GM12878 (cell line): Measurements from ENCODE around the gene INSYN2B.

Experiments
- BCL3 ChIP-seq: IDR thresholded peaks from 2 replicates; pipeline ENCODE4 v1.6.1; 2011; ENCODE audit warnings: borderline replicate concordance, low read depth, mild to moderate bottlenecking, moderate library complexity, low read length; ENCODE audit not compliant: insufficient read depth, poor library complexity, severe bottlenecking
- CHD2 ChIP-seq: IDR thresholded peaks from 2 replicates; pipeline ENCODE4 v1.6.1; 2011; ENCODE audit warnings: low read depth, low read length, improper control_type of control experiment, borderline replicate concordance
- CTCF ChIP-seq, 3 experiments: IDR thresholded peaks in 2 of 3; conservative IDR thresholded peaks in 1 of 3; 2 replicates each; pipeline ENCODE4 v1.5.1; 2011; ENCODE audit warnings: low read depth in 3 of 3, low read length in 3 of 3, mild to moderate bottlenecking in 3 of 3, control low read depth in 2 of 3, moderate library complexity in 2 of 3, inconsistent platforms in 1 of 3, mixed read lengths in 1 of 3; ENCODE audit not compliant: control insufficient read depth in 2 of 3, insufficient read depth in 1 of 3; ENCODE audit errors: extremely low read depth in 1 of 3
- EP300 ChIP-seq, 2 experiments: fragments of 150-350 bp in 1 of 2; IDR thresholded peaks; 2 replicates each; pipeline ENCODE4 v1.6.1; 2011 to 2012; ENCODE audit warnings: low read depth in 2 of 2, low read length in 2 of 2, borderline replicate concordance in 1 of 2, improper control_type of control experiment in 1 of 2, inconsistent platforms in 1 of 2; ENCODE audit not compliant: control insufficient read depth in 1 of 2
- FOS ChIP-seq: IDR thresholded peaks from 3 replicates; pipeline ENCODE4 v1.6.1; 2011; ENCODE audit warnings: borderline replicate concordance; ENCODE audit not compliant: insufficient read length; ENCODE audit errors: extremely low read depth
- GATAD2B ChIP-seq: fragments of 450-650 bp; conservative IDR thresholded peaks from 2 replicates; pipeline ENCODE4 v1.6.1; 2017; ENCODE audit warnings: low read depth, mild to moderate bottlenecking, moderate library complexity
- KDM1A ChIP-seq: fragments of 200-600 bp; sonication (generic); IDR thresholded peaks from 2 replicates; pipeline ENCODE4 v1.6.1; 2016; ENCODE audit warnings: borderline replicate concordance
- NFYB ChIP-seq: IDR thresholded peaks from 2 replicates; pipeline ENCODE4 v1.6.1; 2011; ENCODE audit warnings: low read depth, mild to moderate bottlenecking, low read length, improper control_type of control experiment, moderate library complexity; ENCODE audit not compliant: insufficient read depth
- POLR2AphosphoS2 ChIP-seq: IDR thresholded peaks from 2 replicates; pipeline ENCODE4 v1.6.1; 2011; ENCODE audit warnings: low read depth, mild to moderate bottlenecking, low read length, improper control_type of control experiment, moderate library complexity
- POU2F2 ChIP-seq: IDR thresholded peaks from 3 replicates; pipeline ENCODE4 v1.6.1; 2011; ENCODE audit warnings: low read depth, mild to moderate bottlenecking, low read length, borderline replicate concordance
- PRDM15 ChIP-seq: fragments of 450-650 bp; formaldehyde crosslinking; IDR thresholded peaks from 2 replicates; pipeline ENCODE4 v1.4.0; 2020; ENCODE audit warnings: mild to moderate bottlenecking, moderate library complexity
- RELA ChIP-seq: fragments of 450-650 bp; IDR thresholded peaks from 2 replicates; pipeline ENCODE4 v1.8.0; 2014; ENCODE audit warnings: borderline replicate concordance; ENCODE audit not compliant: partially characterized antibody
- SP1 ChIP-seq: IDR thresholded peaks from one replicate; pipeline ENCODE4 v1.6.1; 2011; ENCODE audit warnings: low read depth, low read length
- USF2 ChIP-seq: IDR thresholded peaks from 2 replicates; pipeline ENCODE4 v1.6.1; 2011; ENCODE audit warnings: low read depth, low read length, improper control_type of control experiment, borderline replicate concordance

- no peak for TF ChIP-seq BCL3
- no peak for TF ChIP-seq PRDM15 (CRISPR knock-in tag)
- TF ChIP-seq CHD2 = no peak
- TF ChIP-seq RELA = no peak
- TF ChIP-seq SP1 = no peak
- no peak for TF ChIP-seq CTCF (IDR thresholded peaks at IDR 0.05 in 2 of 3, conservative IDR thresholded peaks at IDR 0.05 in 1 of 3; ENCODE audit: control insufficient read depth in 2 of 3, extremely low read depth in 1 of 3, insufficient read depth in 1 of 3, low read depth in 3 of 3, low read length in 3 of 3)
- TF ChIP-seq EP300 (IDR thresholded peaks at IDR 0.05; ENCODE audit: borderline replicate concordance in 1 of 2, control insufficient read depth in 1 of 2, low read depth in 2 of 2, low read length in 2 of 2) = no peak
- no peak for TF ChIP-seq FOS
- no peak for TF ChIP-seq KDM1A
- no peak for TF ChIP-seq POLR2AphosphoS2
- TF ChIP-seq NFYB = no peak
- no peak for TF ChIP-seq GATAD2B
- no peak for TF ChIP-seq POU2F2
- TF ChIP-seq USF2 = no peak
Measured at GRCh38 chr5:170025853-170026252, 45.6 kb upstream of the INSYN2B start.
